HCT116 (cell line): ENCODE measurements around the gene LMBR1L. TPM values are rescaled to one million over a fixed set of nuclear protein-coding genes. Genes with fewer than 3 reads are reported as not detected.

Experiments
- ATAC-seq: fragments of 200-7000 bp; cut with Tn5 transposase; 2 replicates; pipeline ENCODE4 v1.9.1; 2020; ENCODE audit warnings: mild to moderate bottlenecking, moderate library complexity
- BruUV-seq: library from RNA; stranded (reverse); fragments of 400-500 nt; replicated peaks from 2 replicates; lab custom pipeline; 2021; lab: Mats Ljungman, UMichigan
- CTCF ChIA-PET: fragments of 300-600 bp; sonication (Branson Sonifier 250); formaldehyde crosslinking; loops from one replicate; lab custom pipeline; 2021; ENCODE audit warnings: antibody characterized with exemption; lab: Charles Lee
- POLR2A ChIA-PET: fragments of 300-600, 350-600 bp; sonication (Branson Sonifier 250); formaldehyde crosslinking; loops from one replicate; lab custom pipeline; 2021; ENCODE audit warnings: antibody characterized with exemption; lab: Charles Lee
- RAD21 ChIA-PET, 2 experiments: fragments of 300-600 bp; sonication (Branson Sonifier 250); formaldehyde crosslinking; loops; one replicate each; lab custom pipeline; 2023; ENCODE audit warnings: low total read pairs in 2 of 2; ENCODE audit not compliant: uncharacterized antibody in 2 of 2, unreplicated experiment in 2 of 2, low non-redundant PET in 1 of 2; lab: Charles Lee
- DNase-seq: peaks from one replicate; pipeline ENCODE4 v3.0.0-alpha.2; 2010; ENCODE audit warnings: low read depth, low spot score
- H2AFZ ChIP-seq: fragments of 200-600 bp; shearing (Covaris generic), sonication (generic); 2 replicates; pipeline ENCODE4 v1.6.1; 2017; ENCODE audit warnings: low read depth, mixed run types, mixed read lengths, antibody characterized with exemption, low read length; ENCODE audit not compliant: poor library complexity, severe bottlenecking
- H3K27ac ChIP-seq: 2 replicates; pipeline ENCODE4 v1.5.1; 2012; ENCODE audit warnings: low read depth, low read length
- H3K27me3 ChIP-seq: fragments of 200-600 bp; sonication (generic); 2 replicates; pipeline ENCODE4 v1.6.1; 2016; ENCODE audit warnings: mixed run types, low read length, mixed read lengths; ENCODE audit not compliant: insufficient read depth
- H3K36me3 ChIP-seq, 2 experiments: fragments of 200-500 bp in 1 of 2; fragments of 200-600 bp in 1 of 2; sonication (Bioruptor generic) in 1 of 2; sonication (generic) in 1 of 2; 2 replicates each; pipeline versions ENCODE4 v1.5.1 to v1.6.1; 2014 to 2016; ENCODE audit warnings: low read length in 2 of 2, inconsistent platforms in 1 of 2, mixed read lengths in 1 of 2, mixed run types in 1 of 2; ENCODE audit not compliant: insufficient read depth in 2 of 2, control insufficient read depth in 1 of 2
- H3K4me1 ChIP-seq, 2 experiments: fragments of 200-600 bp in 1 of 2; sonication (generic) in 1 of 2; 2 replicates each; pipeline versions ENCODE4 v1.5.1 to v1.6.1; 2012 to 2017; ENCODE audit warnings: low read length in 2 of 2, inconsistent platforms in 1 of 2, mild to moderate bottlenecking in 1 of 2, mixed read lengths in 1 of 2, mixed run types in 1 of 2, moderate library complexity in 1 of 2; ENCODE audit not compliant: insufficient read depth in 2 of 2, control insufficient read depth in 1 of 2
- H3K4me2 ChIP-seq: fragments of 200-600 bp; sonication (generic); 2 replicates; pipeline ENCODE4 v1.6.1; 2017; ENCODE audit warnings: mixed run types, low read length, mixed read lengths
- H3K4me3 ChIP-seq, 2 experiments: fragments of 200-600 bp in 1 of 2; sonication (generic) in 1 of 2; replicated peaks in 1 of 2; 2 replicates each; pipeline ENCODE4 v1.5.1; 2011 to 2016; ENCODE audit warnings: low read length in 2 of 2, control low read depth in 1 of 2, low read depth in 1 of 2, mild to moderate bottlenecking in 1 of 2, mixed read lengths in 1 of 2, mixed run types in 1 of 2
- H3K79me2 ChIP-seq: fragments of 200-600 bp; sonication (generic); 2 replicates; pipeline ENCODE4 v1.6.1; 2017; ENCODE audit warnings: mild to moderate bottlenecking, mixed run types, low read length, moderate library complexity, mixed read lengths; ENCODE audit not compliant: insufficient read depth
- H3K9ac ChIP-seq: fragments of 200-600 bp; sonication (generic); 2 replicates; pipeline ENCODE4 v1.6.1; 2016; ENCODE audit warnings: low read length, mixed read lengths
- H3K9me2 ChIP-seq: fragments of 200-600 bp; sonication (generic), shearing (Covaris generic); 2 replicates; pipeline ENCODE4 v1.6.1; 2017; ENCODE audit warnings: mixed run types, mild to moderate bottlenecking, moderate library complexity; ENCODE audit not compliant: insufficient read depth
- H3K9me3 ChIP-seq, 2 experiments: fragments of 200-500 bp in 1 of 2; fragments of 200-600 bp in 1 of 2; sonication (Bioruptor generic) in 1 of 2; sonication (generic) in 1 of 2; 2 replicates each; pipeline ENCODE4 v1.6.1; 2014 to 2017; ENCODE audit warnings: low read length in 2 of 2, mixed read lengths in 2 of 2, inconsistent platforms in 1 of 2, low read depth in 1 of 2, mild to moderate bottlenecking in 1 of 2, mixed run types in 1 of 2, moderate library complexity in 1 of 2; ENCODE audit not compliant: control insufficient read depth in 1 of 2, insufficient read depth in 1 of 2
- H4K20me1 ChIP-seq: fragments of 200-600 bp; sonication (generic), shearing (Covaris generic); 2 replicates; pipeline ENCODE4 v1.6.1; 2017; ENCODE audit warnings: mixed run types, mild to moderate bottlenecking, moderate library complexity; ENCODE audit not compliant: insufficient read depth
- ATF3 ChIP-seq: IDR thresholded peaks from 2 replicates; pipeline ENCODE4 v1.6.1; 2012
- CEBPB ChIP-seq: IDR thresholded peaks from 2 replicates; pipeline ENCODE4 v1.6.1; 2012; ENCODE audit warnings: low read depth
- EZH2phosphoT487 ChIP-seq: fragments of 200-600 bp; IDR thresholded peaks from 2 replicates; pipeline ENCODE4 v1.6.1; 2018; ENCODE audit warnings: antibody characterized with exemption, borderline replicate concordance
- FOSL1 ChIP-seq: IDR thresholded peaks from 2 replicates; pipeline ENCODE4 v1.6.1; 2012; ENCODE audit warnings: low read depth
- JUND ChIP-seq: IDR thresholded peaks from 2 replicates; pipeline ENCODE4 v1.6.1; 2012
- POLR2A ChIP-seq: IDR thresholded peaks from 2 replicates; pipeline ENCODE4 v1.7.0; 2011; ENCODE audit warnings: borderline replicate concordance; ENCODE audit not compliant: insufficient read depth, insufficient read length; ENCODE audit errors: extremely low read depth
- POLR2AphosphoS5 ChIP-seq: IDR thresholded peaks from 2 replicates; pipeline ENCODE4 v1.6.1; 2011; ENCODE audit warnings: mild to moderate bottlenecking, low read depth, low read length, moderate library complexity
- RAD21 ChIP-seq: IDR thresholded peaks from 2 replicates; pipeline ENCODE4 v1.6.1; 2012; ENCODE audit warnings: low read depth, mild to moderate bottlenecking
- SIN3A ChIP-seq: IDR thresholded peaks from 2 replicates; pipeline ENCODE4 v1.6.1; 2012; ENCODE audit warnings: low read depth
- SP1 ChIP-seq: IDR thresholded peaks from 2 replicates; pipeline ENCODE4 v1.6.1; 2012; ENCODE audit warnings: low read depth
- SRF ChIP-seq: IDR thresholded peaks from 2 replicates; pipeline ENCODE4 v1.6.1; 2012; ENCODE audit warnings: low read depth
- TCF7L2 ChIP-seq: IDR thresholded peaks from 2 replicates; pipeline ENCODE4 v1.7.0; 2011; ENCODE audit warnings: borderline replicate concordance, inconsistent platforms; ENCODE audit not compliant: insufficient read depth, insufficient read length; ENCODE audit errors: extremely low read depth
- YY1 ChIP-seq: IDR thresholded peaks from 2 replicates; pipeline ENCODE4 v1.6.1; 2011; ENCODE audit warnings: low read length, low read depth, moderate library complexity, mild to moderate bottlenecking; ENCODE audit not compliant: insufficient replicate concordance; ENCODE audit errors: extremely low read depth
- ZFX ChIP-seq: fragments of 450-650 bp; IDR thresholded peaks from 2 replicates; pipeline ENCODE4 v1.6.1; 2017
- ZNF274 ChIP-seq: fragments of 200-500 bp; sonication (Bioruptor generic); IDR thresholded peaks from 2 replicates; pipeline ENCODE4 v1.6.1; 2014; ENCODE audit warnings: mild to moderate bottlenecking, low read depth, low read length, inconsistent platforms
- intact Hi-C: fragments of 100-400 bp; cut with micrococcal nuclease; formaldehyde crosslinking; loops from 2 replicates; pipeline ENCODE4 v1.10.0; 2022
- total RNA-seq: library from RNA; stranded (reverse); gene quantifications from one replicate; pipeline ENCODE4 v1.2.1, GENCODE V29; 2021; ENCODE audit not compliant: unreplicated experiment
- TF ChIP-seq, protein P1 (sequence below): IDR thresholded peaks from 2 replicates; pipeline ENCODE4 v1.6.1; 2011; ENCODE audit warnings: mild to moderate bottlenecking, low read length, moderate library complexity; ENCODE audit not compliant: insufficient replicate concordance; ENCODE audit errors: extremely low read depth
- TF ChIP-seq, protein P2 (sequence below): IDR thresholded peaks from 2 replicates; pipeline ENCODE4 v1.6.1; 2012; ENCODE audit warnings: low read depth
- TF ChIP-seq, protein P3 (sequence below): IDR thresholded peaks from 2 replicates; pipeline ENCODE4 v1.6.1; 2012

Gene LMBR1L
- total RNA-seq, 1 experiment from 2014 or later: 44.4 TPM

DNA sequence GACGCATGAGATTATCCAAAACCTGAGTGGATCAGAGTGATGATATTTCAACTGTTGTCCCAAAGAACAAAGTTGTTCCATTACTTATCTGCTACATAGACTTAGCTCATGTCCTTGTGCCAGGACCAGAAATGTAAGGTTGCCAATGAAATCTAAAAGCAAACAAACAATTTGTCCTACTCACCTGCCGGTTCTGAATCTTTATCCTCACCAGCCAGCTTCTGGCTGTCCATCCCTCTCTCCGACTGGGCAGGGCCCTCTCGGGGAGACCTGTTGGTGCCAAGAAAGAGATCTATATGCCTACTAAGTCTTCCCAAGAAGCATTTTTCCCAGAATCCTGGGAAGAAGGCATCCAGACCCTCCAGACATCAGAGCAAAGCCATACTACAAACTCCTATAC is 55.6 kb downstream of the LMBR1L start:
- H3K9ac ChIP-seq: no peak overlapping the region
- H3K4me1 ChIP-seq: peaks cover 17 to 34% of the 10 kb centered on the region in 2 experiments
- H3K27ac ChIP-seq: no peak overlapping the region
- no peak for ATAC-seq
- intact Hi-C loops: no loop called here
- no peak overlapping the region for H3K4me2 ChIP-seq
- no peak overlapping the region for H3K4me3 ChIP-seq
- BruUV-seq: no TSS peak
- peaks cover 33 to 43% of the 10 kb centered on the region in 2 experiments for H3K36me3 ChIP-seq
- CTCF ChIA-PET: no interaction called here
- no peak overlapping the region for H2AFZ ChIP-seq
- no peaks in the 10 kb centered on the region for H3K9me2 ChIP-seq
- RAD21 ChIA-PET: no interaction called here
- no peaks in the 10 kb centered on the region for H4K20me1 ChIP-seq
- no peaks in the 10 kb centered on the region for H3K27me3 ChIP-seq
- TF ChIP-seq CEBPB (no peak), ZNF274 (no peak), POLR2A (no peak), YY1 (no peak), ZFX (no peak), POLR2AphosphoS5 (no peak), RAD21 (no peak), ATF3 (no peak), TCF7L2 (no peak), SRF (no peak), EZH2phosphoT487 (no peak), FOSL1 (no peak), SP1 (no peak), SIN3A (no peak), JUND (no peak)
- TF ChIP-seq, protein P1, sequence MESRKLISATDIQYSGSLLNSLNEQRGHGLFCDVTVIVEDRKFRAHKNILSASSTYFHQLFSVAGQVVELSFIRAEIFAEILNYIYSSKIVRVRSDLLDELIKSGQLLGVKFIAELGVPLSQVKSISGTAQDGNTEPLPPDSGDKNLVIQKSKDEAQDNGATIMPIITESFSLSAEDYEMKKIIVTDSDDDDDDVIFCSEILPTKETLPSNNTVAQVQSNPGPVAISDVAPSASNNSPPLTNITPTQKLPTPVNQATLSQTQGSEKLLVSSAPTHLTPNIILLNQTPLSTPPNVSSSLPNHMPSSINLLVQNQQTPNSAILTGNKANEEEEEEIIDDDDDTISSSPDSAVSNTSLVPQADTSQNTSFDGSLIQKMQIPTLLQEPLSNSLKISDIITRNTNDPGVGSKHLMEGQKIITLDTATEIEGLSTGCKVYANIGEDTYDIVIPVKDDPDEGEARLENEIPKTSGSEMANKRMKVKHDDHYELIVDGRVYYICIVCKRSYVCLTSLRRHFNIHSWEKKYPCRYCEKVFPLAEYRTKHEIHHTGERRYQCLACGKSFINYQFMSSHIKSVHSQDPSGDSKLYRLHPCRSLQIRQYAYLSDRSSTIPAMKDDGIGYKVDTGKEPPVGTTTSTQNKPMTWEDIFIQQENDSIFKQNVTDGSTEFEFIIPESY: no peak
- TF ChIP-seq, protein P2, sequence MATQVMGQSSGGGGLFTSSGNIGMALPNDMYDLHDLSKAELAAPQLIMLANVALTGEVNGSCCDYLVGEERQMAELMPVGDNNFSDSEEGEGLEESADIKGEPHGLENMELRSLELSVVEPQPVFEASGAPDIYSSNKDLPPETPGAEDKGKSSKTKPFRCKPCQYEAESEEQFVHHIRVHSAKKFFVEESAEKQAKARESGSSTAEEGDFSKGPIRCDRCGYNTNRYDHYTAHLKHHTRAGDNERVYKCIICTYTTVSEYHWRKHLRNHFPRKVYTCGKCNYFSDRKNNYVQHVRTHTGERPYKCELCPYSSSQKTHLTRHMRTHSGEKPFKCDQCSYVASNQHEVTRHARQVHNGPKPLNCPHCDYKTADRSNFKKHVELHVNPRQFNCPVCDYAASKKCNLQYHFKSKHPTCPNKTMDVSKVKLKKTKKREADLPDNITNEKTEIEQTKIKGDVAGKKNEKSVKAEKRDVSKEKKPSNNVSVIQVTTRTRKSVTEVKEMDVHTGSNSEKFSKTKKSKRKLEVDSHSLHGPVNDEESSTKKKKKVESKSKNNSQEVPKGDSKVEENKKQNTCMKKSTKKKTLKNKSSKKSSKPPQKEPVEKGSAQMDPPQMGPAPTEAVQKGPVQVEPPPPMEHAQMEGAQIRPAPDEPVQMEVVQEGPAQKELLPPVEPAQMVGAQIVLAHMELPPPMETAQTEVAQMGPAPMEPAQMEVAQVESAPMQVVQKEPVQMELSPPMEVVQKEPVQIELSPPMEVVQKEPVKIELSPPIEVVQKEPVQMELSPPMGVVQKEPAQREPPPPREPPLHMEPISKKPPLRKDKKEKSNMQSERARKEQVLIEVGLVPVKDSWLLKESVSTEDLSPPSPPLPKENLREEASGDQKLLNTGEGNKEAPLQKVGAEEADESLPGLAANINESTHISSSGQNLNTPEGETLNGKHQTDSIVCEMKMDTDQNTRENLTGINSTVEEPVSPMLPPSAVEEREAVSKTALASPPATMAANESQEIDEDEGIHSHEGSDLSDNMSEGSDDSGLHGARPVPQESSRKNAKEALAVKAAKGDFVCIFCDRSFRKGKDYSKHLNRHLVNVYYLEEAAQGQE: no peak
- TF ChIP-seq, protein P3, sequence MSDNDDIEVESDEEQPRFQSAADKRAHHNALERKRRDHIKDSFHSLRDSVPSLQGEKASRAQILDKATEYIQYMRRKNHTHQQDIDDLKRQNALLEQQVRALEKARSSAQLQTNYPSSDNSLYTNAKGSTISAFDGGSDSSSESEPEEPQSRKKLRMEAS: no peak
- POLR2A ChIA-PET: no interaction called here
- H3K79me2 ChIP-seq: peaks cover 86% of the 10 kb centered on the region
- no peaks in the 10 kb centered on the region for H3K9me3 ChIP-seq
- no peak for DNase-seq
